Body of pancreas (tissue), 4 donors: ENCODE measurements around the gene SYK. TPM values are rescaled to one million over a fixed set of nuclear protein-coding genes. Genes with fewer than 3 reads are reported as not detected.

Experiments
- ATAC-seq: fragments of 150-250 bp; one replicate; pipeline ENCODE4 v1.9.1; 2016
- DNase-seq, 4 donors: peaks; one replicate each; pipeline ENCODE4 v3.0.0-alpha.2; 2019
- H3K27ac ChIP-seq, 4 donors: fragments of 200-600 bp; sonication (generic); 1 replicate in 3 of 4; 2 replicates in 1 of 4; pipeline versions ENCODE4 v1.5.1 to v1.6.1; 2016 to 2019; ENCODE audit warnings: mild to moderate bottlenecking in 1 of 4, mixed read lengths in 1 of 4, moderate library complexity in 1 of 4
- H3K27me3 ChIP-seq, 2 donors: fragments of 200-600 bp; sonication (generic); one replicate each; pipeline ENCODE4 v1.6.0; 2016; ENCODE audit warnings: mild to moderate bottlenecking in 1 of 2
- H3K36me3 ChIP-seq, 2 donors: fragments of 200-600 bp; sonication (generic); replicated peaks in 1 of 2; 2 replicates each; pipeline ENCODE4 v1.5.1; 2016; ENCODE audit warnings: low read depth in 2 of 2; ENCODE audit not compliant: insufficient read depth in 1 of 2
- H3K4me1 ChIP-seq: fragments of 200-600 bp; sonication (generic); one replicate; pipeline ENCODE4 v1.6.0; 2016
- H3K4me3 ChIP-seq, 2 donors: fragments of 200-600 bp; sonication (generic); 1 replicate in 1 of 2; 2 replicates in 1 of 2; pipeline ENCODE4 v1.5.1; 2016 to 2019
- H3K9me3 ChIP-seq, 3 donors: fragments of 200-600 bp; sonication (generic); 1 replicate in 2 of 3; 2 replicates in 1 of 3; pipeline ENCODE4 v1.5.1; 2016
- POLR2A ChIP-seq, 3 donors: fragments of 450-650 bp; IDR thresholded peaks; one replicate each; pipeline ENCODE4 v1.6.1; 2016; ENCODE audit warnings: antibody characterized with exemption in 3 of 3, mild to moderate bottlenecking in 2 of 3
- WGBS, 2 donors: methylation state at CpG; one replicate each; pipeline ENCODE4 v1.1.5; 2017; 5-methylcytosine and 5-hydroxymethylcytosine counted together
- intact Hi-C: fragments of 100-400 bp; cut with DNase I; formaldehyde crosslinking; loops from one replicate; pipeline ENCODE4 v1.15.1; 2023
- total RNA-seq, 2 donors: library from RNA; depleted of rRNA; stranded (reverse); fragments of >200 nt; gene quantifications; one replicate each; pipeline ENCODE4 v1.1.0, GENCODE V29; 2016
- TF ChIP-seq, protein P1 (sequence below), 7 experiments: fragments of 450-650 bp in 4 of 7; fragments of 200-600 bp in 3 of 7; sonication (generic) in 3 of 7; IDR thresholded peaks; one replicate each; pipeline ENCODE4 v1.5.1; 2016 to 2019; ENCODE audit warnings: antibody characterized with exemption in 7 of 7

The SYK gene
- total RNA-seq, 2 donors from 2014 or later, result 10.5 to 11.2 TPM

DNA sequence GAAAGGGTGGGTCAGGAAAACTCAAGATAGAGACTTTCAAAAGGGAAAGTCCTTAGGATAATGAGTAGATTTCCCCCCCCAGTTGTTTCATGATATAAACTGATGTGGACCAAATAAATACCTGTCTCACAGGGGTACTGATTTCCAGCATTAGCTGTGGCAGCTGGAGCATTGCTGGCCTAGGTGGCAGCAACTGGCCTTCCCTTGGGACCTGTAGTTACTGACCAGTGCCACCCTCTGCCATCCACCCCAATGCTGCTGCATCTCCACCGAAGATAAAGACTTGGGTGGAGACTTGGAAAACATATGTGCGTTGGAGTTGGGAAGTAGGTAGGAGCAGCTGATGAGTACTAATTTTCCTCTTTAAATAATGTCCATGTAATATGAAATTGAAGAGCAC is 71.8 kb downstream of the SYK start:
- Histone ChIP-seq H3K27me3 (no peaks in the 10 kb centered on the region), H3K4me3 (no peak overlapping the region), H3K9me3 (no peaks in the 10 kb centered on the region), H3K36me3 (peaks cover 0 to 10% of the 10 kb centered on the region in 2 donors), H3K4me1 (no peaks in the 10 kb centered on the region), H3K27ac (no peak overlapping the region)
- 97 to 98% methylated on average over 2 of the region's 2 CpGs for WGBS, 2 donors
- TF ChIP-seq POLR2A (IDR thresholded peaks at IDR 0.05), result no peak
- TF ChIP-seq, protein P1, sequence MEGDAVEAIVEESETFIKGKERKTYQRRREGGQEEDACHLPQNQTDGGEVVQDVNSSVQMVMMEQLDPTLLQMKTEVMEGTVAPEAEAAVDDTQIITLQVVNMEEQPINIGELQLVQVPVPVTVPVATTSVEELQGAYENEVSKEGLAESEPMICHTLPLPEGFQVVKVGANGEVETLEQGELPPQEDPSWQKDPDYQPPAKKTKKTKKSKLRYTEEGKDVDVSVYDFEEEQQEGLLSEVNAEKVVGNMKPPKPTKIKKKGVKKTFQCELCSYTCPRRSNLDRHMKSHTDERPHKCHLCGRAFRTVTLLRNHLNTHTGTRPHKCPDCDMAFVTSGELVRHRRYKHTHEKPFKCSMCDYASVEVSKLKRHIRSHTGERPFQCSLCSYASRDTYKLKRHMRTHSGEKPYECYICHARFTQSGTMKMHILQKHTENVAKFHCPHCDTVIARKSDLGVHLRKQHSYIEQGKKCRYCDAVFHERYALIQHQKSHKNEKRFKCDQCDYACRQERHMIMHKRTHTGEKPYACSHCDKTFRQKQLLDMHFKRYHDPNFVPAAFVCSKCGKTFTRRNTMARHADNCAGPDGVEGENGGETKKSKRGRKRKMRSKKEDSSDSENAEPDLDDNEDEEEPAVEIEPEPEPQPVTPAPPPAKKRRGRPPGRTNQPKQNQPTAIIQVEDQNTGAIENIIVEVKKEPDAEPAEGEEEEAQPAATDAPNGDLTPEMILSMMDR (IDR thresholded peaks at IDR 0.05), result no peak
- ATAC-seq, result no peak
- intact Hi-C loops, result loop anchor here (5.0 kb wide), 1 partner anchor 731 kb away; no protein-coding TSS in a partner anchor
- no peak for DNase-seq

DNA sequence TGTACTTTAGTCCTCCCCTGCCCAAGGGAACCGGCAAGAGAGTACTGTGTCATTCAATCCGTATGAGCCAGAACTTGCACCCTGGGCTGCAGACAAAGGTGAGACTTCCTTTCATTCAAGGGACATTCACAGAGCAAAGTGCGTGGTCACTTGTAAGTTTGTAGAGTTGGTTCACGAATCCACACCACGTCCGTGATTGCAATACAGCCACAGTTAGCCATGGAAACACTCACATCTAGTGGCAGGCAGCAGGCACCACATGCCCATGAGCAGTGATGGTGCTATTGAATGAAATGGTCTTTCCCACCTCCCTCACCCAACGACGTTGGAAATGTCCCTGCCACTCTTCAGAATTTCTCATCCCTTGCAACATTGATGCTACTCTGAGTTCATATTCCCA is 72.6 kb downstream of the SYK start:
- ATAC-seq, result no peak
- no peak overlapping the region for H3K4me3 ChIP-seq
- 87 to 89% methylated on average over 8 of the region's 8 CpGs for WGBS, 2 donors
- TF ChIP-seq, protein P1 (IDR thresholded peaks at IDR 0.05), result no peak
- TF ChIP-seq POLR2A (IDR thresholded peaks at IDR 0.05), result no peak
- H3K27ac ChIP-seq, result no peak overlapping the region
- no peaks in the 10 kb centered on the region for H3K27me3 ChIP-seq
- intact Hi-C loops, result loop anchor here (5.0 kb wide), 1 partner anchor 732 kb away; no protein-coding TSS in a partner anchor
- DNase-seq, result no peak
- H3K9me3 ChIP-seq, result no peaks in the 10 kb centered on the region
- peaks cover 0 to 10% of the 10 kb centered on the region in 2 donors for H3K36me3 ChIP-seq
- H3K4me1 ChIP-seq, result no peaks in the 10 kb centered on the region

DNA sequence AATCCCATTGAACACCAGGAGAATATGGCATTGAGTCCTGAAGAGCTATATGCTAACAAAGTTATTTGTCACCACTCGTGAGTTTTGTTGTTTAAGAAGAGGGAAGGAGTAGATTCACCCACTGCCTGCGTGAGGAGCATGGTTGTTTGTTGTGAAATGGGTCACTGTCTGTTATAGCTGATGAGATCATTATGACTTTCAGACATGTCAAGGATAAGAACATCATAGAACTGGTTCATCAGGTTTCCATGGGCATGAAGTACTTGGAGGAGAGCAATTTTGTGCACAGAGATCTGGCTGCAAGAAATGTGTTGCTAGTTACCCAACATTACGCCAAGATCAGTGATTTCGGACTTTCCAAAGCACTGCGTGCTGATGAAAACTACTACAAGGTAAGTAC is 76.9 kb downstream of the SYK start:
- ATAC-seq, result no peak
- intact Hi-C loops, result no loop called here
- Histone ChIP-seq H3K36me3 (peaks cover 0 to 16% of the 10 kb centered on the region in 2 donors), H3K27me3 (no peaks in the 10 kb centered on the region), H3K27ac (no peak overlapping the region), H3K4me3 (no peak overlapping the region), H3K4me1 (no peaks in the 10 kb centered on the region), H3K9me3 (no peaks in the 10 kb centered on the region)
- WGBS, 2 donors, result 75 to 92% methylated on average over 5 of the region's 5 CpGs
- TF ChIP-seq, protein P1 (IDR thresholded peaks at IDR 0.05), result no peak
- no peak for TF ChIP-seq POLR2A (IDR thresholded peaks at IDR 0.05)
- DNase-seq, result no peak

DNA sequence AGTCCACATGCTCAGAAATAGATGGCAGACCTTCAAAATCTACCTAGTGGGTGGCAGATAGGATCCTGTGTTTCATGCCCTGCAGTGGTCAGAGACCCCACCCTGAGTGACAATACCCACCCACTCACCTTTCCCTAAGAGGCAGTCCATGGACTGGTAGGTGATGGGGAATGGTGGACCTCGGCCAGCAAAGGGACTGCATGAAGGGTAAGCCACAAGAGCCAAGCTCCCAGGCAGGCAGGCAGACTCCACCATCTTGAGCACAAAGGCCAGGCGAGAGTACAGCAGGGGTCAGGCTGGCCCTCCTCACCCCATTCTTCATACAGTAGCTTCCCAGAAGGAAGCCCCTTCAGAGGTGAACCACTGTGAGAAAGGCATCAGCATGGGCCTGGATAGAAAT is 78.4 kb downstream of the SYK start:
- no peaks in the 10 kb centered on the region for H3K4me1 ChIP-seq
- H3K36me3 ChIP-seq, result peaks cover 0 to 8% of the 10 kb centered on the region in 2 donors
- H3K27ac ChIP-seq, result no peak overlapping the region
- ATAC-seq, result no peak
- TF ChIP-seq, protein P1 (IDR thresholded peaks at IDR 0.05), result no peak
- TF ChIP-seq POLR2A (IDR thresholded peaks at IDR 0.05), result no peak
- H3K27me3 ChIP-seq, result no peaks in the 10 kb centered on the region
- WGBS, 2 donors, result 80 to 96% methylated on average over 1 to 2 of the region's 2 CpGs
- intact Hi-C loops, result no loop called here
- H3K9me3 ChIP-seq, result no peaks in the 10 kb centered on the region
- H3K4me3 ChIP-seq, result no peak overlapping the region
- DNase-seq, result no peak

DNA sequence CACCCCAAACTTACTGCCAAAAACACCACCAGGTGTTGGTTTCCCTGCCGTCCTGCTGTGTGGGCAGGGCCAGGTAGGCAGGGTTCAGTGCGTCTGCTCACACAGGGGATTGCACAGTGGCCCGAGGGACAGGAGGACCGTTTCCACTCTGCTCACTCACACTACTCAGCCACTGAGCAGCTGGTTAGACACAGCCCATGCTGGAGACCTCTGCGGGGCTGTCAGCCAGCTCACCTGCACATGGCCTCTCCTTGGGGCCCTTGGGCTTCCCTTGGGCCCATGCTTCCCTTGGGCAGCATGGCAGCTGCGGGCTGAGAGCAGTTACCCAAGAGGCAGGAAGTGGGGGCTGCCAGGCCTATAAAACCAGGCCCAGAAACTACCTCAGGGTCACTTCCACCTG is 79.0 kb downstream of the SYK start:
- Histone ChIP-seq H3K27ac (no peak overlapping the region), H3K4me3 (no peak overlapping the region), H3K9me3 (no peaks in the 10 kb centered on the region), H3K27me3 (no peaks in the 10 kb centered on the region), H3K4me1 (no peaks in the 10 kb centered on the region), H3K36me3 (peaks cover 0 to 8% of the 10 kb centered on the region in 2 donors)
- intact Hi-C loops, result no loop called here
- no peak for DNase-seq
- no peak for TF ChIP-seq POLR2A (IDR thresholded peaks at IDR 0.05)
- TF ChIP-seq, protein P1 (IDR thresholded peaks at IDR 0.05), result no peak
- WGBS, 2 donors, result 87 to 92% methylated on average over 6 of the region's 6 CpGs
- ATAC-seq, result no peak
